Karpas-422 (cell line): ENCODE data around the gene MMP15. TPM values are rescaled to one million over a fixed set of nuclear protein-coding genes. Genes with fewer than 3 reads are reported as not detected.

Experiments used
- DNase-seq: peaks from one replicate; pipeline ENCODE4 v3.0.0-alpha.2; 2015
- H2AFZ ChIP-seq: fragments of 200-600 bp; sonication (generic); 2 replicates; pipeline ENCODE4 v1.6.1; 2014; ENCODE audit warnings: antibody characterized with exemption, low read length, mixed read lengths
- H3K27ac ChIP-seq: fragments of 200-600 bp; sonication (generic); 2 replicates; pipeline ENCODE4 v1.5.1; 2014; ENCODE audit warnings: mild to moderate bottlenecking, low read length, moderate library complexity
- H3K27me3 ChIP-seq: fragments of 200-600 bp; sonication (generic); 2 replicates; pipeline ENCODE4 v1.6.1; 2014; ENCODE audit warnings: low read length, mixed read lengths
- H3K36me3 ChIP-seq: fragments of 200-600 bp; sonication (generic); 2 replicates; pipeline ENCODE4 v1.6.1; 2014; ENCODE audit warnings: low read length, mixed read lengths; ENCODE audit not compliant: insufficient read depth
- H3K4me1 ChIP-seq: fragments of 200-600 bp; sonication (generic); 2 replicates; pipeline ENCODE4 v1.6.1; 2014; ENCODE audit warnings: mild to moderate bottlenecking, low read length, mixed read lengths
- H3K4me2 ChIP-seq: fragments of 200-600 bp; sonication (generic); 2 replicates; pipeline ENCODE4 v1.6.1; 2014; ENCODE audit warnings: low read length, low read depth, mild to moderate bottlenecking; ENCODE audit not compliant: poor library complexity, severe bottlenecking
- H3K4me3 ChIP-seq: fragments of 200-600 bp; sonication (generic); 2 replicates; pipeline ENCODE4 v1.5.1; 2014; ENCODE audit warnings: mild to moderate bottlenecking, antibody characterized with exemption, low read length, mixed read lengths
- H3K79me2 ChIP-seq: fragments of 200-600 bp; sonication (generic); 2 replicates; pipeline ENCODE4 v1.6.1; 2014; ENCODE audit warnings: mild to moderate bottlenecking, low read length, mixed read lengths
- H3K9ac ChIP-seq: fragments of 200-600 bp; sonication (generic); 2 replicates; pipeline ENCODE4 v1.6.0; 2014; ENCODE audit warnings: low read length
- H3K9me2 ChIP-seq: fragments of 200-600 bp; sonication (generic), shearing (Covaris generic); replicated peaks from 2 replicates; pipeline ENCODE4 v1.6.0; 2014; ENCODE audit warnings: mild to moderate bottlenecking, low read length, moderate library complexity; ENCODE audit not compliant: insufficient read depth
- H3K9me3 ChIP-seq: fragments of 300-700, 200-600 bp; sonication (generic); 2 replicates; pipeline ENCODE4 v1.6.1; 2014; ENCODE audit warnings: low read length, mixed read lengths
- H4K20me1 ChIP-seq: fragments of 200-600 bp; sonication (generic); 2 replicates; pipeline ENCODE4 v1.6.1; 2014; ENCODE audit warnings: mild to moderate bottlenecking, antibody characterized with exemption, low read length, low read depth; ENCODE audit not compliant: insufficient read depth
- total RNA-seq: library from RNA; depleted of rRNA; stranded (reverse); fragments of >200 nt; shearing (Covaris generic); gene quantifications from 2 replicates; pipeline ENCODE4 v1.2.3, GENCODE V29; 2014; ENCODE audit warnings: low replicate concordance

The MMP15 gene
- total RNA-seq, 1 experiment from 2014 or later, result 4.1 TPM

DNA sequence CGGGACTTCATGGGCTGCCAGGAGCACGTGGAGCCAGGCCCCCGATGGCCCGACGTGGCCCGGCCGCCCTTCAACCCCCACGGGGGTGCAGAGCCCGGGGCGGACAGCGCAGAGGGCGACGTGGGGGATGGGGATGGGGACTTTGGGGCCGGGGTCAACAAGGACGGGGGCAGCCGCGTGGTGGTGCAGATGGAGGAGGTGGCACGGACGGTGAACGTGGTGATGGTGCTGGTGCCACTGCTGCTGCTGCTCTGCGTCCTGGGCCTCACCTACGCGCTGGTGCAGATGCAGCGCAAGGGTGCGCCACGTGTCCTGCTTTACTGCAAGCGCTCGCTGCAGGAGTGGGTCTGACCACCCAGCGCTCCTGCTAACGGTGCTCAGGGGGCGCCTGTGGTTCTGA is 19.5 kb downstream of the MMP15 start:
- Histone ChIP-seq H3K79me2 (no peaks in the 10 kb centered on the region), H3K4me2 (no peak overlapping the region), H3K9ac (no peak overlapping the region), H2AFZ (no peak overlapping the region), H4K20me1 (no peaks in the 10 kb centered on the region), H3K36me3 (no peaks in the 10 kb centered on the region), H3K9me3 (no peaks in the 10 kb centered on the region), H3K4me3 (no peak overlapping the region), H3K27me3 (no peaks in the 10 kb centered on the region), H3K4me1 (peaks cover 10% of the 10 kb centered on the region), H3K27ac (no peak overlapping the region), H3K9me2 (no peaks in the 10 kb centered on the region)
- DNase-seq, result no peak

DNA sequence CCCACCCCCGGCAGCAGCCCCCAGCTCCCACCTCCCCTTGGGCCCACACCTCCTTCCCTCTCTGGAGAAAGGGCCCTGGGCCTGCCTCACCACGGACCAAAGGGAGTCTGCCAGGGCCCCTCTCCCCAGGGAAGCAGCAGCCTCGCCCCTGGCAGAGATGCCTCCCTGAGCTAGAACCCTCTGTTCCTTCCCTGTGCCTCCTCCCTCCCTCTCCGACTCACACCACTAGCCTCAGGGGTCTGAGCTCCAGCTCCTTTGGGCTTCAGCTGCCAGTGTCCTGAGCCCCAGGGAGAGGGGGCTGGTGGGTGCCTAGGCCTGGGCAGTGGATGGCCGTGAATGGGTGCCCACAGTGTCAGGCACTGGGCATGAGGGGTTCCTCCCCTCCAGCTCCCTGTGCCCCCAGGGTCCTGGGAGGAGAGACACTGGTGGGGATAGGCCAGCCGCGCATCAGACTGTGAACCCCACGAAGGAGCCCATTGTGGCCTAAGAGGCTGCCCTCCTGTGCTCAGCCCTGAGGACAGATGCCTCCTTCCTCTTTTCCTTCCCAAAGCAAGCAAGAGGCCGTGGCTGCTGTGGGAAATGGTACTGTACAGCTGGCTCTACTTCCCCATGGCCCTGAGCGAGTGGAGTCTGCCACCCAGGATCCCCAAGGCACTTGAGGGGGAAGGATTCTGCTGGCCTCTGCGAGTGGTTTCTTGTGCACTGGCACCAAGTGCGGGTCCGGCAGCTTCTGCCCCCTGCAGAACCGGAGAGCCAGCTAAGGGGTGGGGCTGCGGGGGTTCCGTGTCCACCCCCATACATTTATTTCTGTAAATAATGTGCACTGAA is 20.7 kb downstream of the MMP15 start:
- Histone ChIP-seq H3K9ac (no peak overlapping the region), H3K4me1 (peaks cover 9% of the 10 kb centered on the region), H3K9me2 (no peaks in the 10 kb centered on the region), H3K27ac (no peak overlapping the region), H2AFZ (no peak overlapping the region), H3K9me3 (no peaks in the 10 kb centered on the region), H3K4me2 (no peak overlapping the region), H3K36me3 (no peaks in the 10 kb centered on the region), H3K27me3 (no peaks in the 10 kb centered on the region), H3K4me3 (no peak overlapping the region), H3K79me2 (no peaks in the 10 kb centered on the region), H4K20me1 (no peaks in the 10 kb centered on the region)
- DNase-seq, result no peak

DNA sequence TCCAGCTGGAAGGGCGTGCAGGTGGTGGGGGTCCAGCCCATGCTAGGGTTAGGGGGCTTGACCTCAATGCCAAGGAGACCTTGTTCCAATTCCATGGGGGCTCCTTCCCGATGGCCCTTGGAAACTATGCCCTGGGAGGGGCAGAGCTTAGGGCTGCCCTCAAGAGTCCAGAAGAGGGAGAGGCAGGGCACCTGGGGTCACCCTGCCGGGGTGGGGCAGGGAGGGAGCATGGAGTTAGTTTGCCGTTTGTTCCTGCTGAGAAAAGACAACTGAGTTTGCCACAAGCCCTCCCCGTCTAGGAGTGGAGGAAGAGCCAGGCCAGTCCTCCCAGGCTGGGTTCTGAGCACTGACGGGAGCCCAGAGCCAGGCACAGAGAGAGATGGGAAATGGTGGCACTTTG is 21.4 kb downstream of the MMP15 start:
- H3K4me1 ChIP-seq, result peaks cover 9% of the 10 kb centered on the region
- no peak overlapping the region for H3K4me2 ChIP-seq
- H3K27me3 ChIP-seq, result no peaks in the 10 kb centered on the region
- DNase-seq, result no peak
- H3K9me2 ChIP-seq, result no peaks in the 10 kb centered on the region
- no peaks in the 10 kb centered on the region for H4K20me1 ChIP-seq
- H2AFZ ChIP-seq, result no peak overlapping the region
- no peaks in the 10 kb centered on the region for H3K36me3 ChIP-seq
- no peak overlapping the region for H3K4me3 ChIP-seq
- no peaks in the 10 kb centered on the region for H3K79me2 ChIP-seq
- H3K27ac ChIP-seq, result no peak overlapping the region
- H3K9me3 ChIP-seq, result no peaks in the 10 kb centered on the region
- no peak overlapping the region for H3K9ac ChIP-seq

DNA sequence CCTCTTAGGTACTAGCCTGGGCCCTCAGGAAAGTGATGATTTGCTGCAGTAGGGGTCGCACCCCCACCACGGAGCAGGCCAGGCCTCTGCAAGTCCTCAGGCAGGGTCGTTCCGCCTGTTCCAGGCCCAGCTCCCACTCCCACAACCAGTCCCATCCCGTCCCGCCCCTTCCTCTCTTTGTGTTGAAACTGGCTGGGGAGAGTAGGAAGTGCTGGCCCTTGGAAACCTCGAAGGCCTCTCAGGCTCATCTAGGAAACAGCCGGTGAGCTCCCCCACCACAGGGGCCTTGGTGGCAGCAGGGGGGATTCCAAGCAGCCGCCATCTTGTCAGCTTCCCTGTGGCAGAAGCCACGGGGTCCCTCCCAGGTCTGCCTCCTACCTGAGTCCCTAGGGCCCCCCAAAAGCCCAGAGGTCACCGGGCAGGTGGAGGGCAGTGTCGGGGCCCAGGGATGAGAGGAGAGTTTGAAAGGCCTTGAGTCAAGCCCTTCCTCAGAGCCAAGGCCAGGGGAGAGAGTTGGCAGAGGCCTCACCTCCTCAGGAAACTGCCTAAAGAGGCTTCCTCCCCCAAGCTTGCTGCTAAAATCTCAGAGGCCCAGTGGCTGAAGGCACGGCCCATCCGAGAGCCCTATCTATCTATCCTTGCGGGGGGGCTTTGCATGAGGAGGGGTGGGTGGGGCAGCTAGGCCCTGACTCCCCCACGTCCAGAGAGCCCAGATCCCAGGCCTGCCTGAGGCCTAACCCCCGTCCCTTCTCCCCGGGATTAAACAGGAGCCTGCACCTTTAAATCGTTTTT is 22.2 kb downstream of the MMP15 start:
- DNase-seq, result no peak
- Histone ChIP-seq H3K27me3 (no peaks in the 10 kb centered on the region), H3K4me3 (no peak overlapping the region), H3K4me1 (peaks cover 9% of the 10 kb centered on the region), H3K4me2 (no peak overlapping the region), H3K79me2 (no peaks in the 10 kb centered on the region), H3K9ac (no peak overlapping the region), H3K9me2 (no peaks in the 10 kb centered on the region), H3K36me3 (no peaks in the 10 kb centered on the region), H2AFZ (no peak overlapping the region), H4K20me1 (no peaks in the 10 kb centered on the region), H3K27ac (no peak overlapping the region), H3K9me3 (no peaks in the 10 kb centered on the region)

DNA sequence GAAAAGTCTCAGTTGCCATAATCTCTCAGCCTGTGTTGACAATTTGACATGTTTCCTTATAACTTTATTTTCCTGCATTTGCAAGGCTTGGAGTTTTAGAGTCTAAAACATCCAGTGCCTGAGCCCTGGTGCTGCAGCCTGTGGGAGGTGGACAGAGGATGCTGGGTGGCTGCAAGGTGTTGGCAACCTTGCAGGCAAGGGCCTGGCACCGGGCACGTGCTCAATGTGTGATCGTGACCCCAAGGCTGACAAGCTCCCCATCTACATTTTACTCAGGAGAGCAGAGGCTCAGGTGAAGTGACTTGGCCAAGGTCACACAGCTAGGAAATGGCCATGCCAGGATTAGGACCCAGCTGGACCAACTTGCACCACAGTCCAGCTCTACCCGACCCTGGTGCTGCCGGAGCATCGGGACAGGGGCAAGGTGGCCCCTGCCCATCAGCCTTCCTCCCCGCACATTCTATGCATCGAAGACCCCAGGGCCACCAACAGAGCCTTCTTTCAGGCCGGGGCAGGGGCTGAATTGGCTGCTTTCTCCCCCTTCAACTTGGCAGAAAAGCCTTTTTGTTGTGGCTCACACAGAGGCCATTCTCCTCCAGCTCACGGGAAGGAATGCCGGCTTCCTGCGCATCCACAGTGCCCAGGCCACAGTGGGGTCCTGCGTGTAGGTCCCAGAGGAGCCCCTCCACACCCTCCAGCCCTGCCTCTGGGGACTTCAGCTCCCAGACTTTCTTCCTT is 23.1 kb downstream of the MMP15 start:
- no peak for DNase-seq
- Histone ChIP-seq H3K27ac (no peak overlapping the region), H4K20me1 (no peaks in the 10 kb centered on the region)

DNA sequence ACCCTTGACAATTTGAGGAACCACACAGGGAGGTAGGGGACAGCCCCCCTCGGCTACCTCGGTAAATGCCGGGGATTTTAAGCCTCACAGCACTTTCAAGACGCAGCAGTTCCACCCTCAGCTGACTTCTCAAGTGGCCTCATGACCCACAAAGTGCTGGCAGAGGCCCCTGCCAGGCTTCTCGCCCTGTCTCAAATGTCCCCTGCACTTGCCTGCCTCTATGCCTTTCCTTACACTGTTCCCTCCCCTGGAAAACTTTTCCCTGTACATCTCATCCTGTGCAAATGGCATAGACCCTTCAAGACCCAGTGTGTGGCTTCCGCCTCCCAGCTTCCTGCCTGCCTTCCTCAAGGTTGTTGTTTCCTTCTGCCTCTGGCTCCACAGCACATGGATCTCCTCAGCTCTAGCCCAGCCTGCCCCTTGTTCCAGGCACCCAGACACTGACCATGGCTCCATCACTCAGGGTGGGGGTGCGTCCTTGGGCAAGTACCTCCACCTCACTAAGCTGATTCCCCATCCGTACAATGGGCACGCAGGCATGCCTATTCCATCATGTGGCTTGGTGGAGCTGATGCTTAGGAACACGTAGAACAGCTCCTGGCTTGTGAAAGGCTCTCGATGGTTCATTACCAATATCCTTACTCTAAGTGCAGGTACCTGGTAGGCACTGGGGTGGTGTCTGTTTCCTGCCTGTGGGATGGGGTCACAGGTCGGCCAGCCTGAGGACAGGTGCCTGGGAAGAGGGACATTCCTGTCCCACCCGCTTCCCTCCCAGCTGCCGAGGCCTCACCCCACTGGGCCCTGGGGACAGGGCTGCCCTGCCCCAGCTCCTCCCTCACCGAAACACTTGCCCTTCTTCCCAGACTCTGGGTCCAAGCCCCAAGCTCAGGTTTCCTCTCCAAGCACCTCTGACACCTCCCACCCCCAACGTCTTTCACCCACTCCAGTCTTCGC is 24.0 kb downstream of the MMP15 start:
- H4K20me1 ChIP-seq, result no peaks in the 10 kb centered on the region
- peaks cover 9% of the 10 kb centered on the region for H3K4me1 ChIP-seq
- H3K27me3 ChIP-seq, result no peaks in the 10 kb centered on the region
- H3K9ac ChIP-seq, result no peak overlapping the region
- H3K79me2 ChIP-seq, result no peaks in the 10 kb centered on the region
- no peak overlapping the region for H3K4me2 ChIP-seq
- no peak for DNase-seq
- H2AFZ ChIP-seq, result no peak overlapping the region
- no peaks in the 10 kb centered on the region for H3K9me3 ChIP-seq
- no peak overlapping the region for H3K4me3 ChIP-seq
- no peaks in the 10 kb centered on the region for H3K36me3 ChIP-seq
- H3K9me2 ChIP-seq, result no peaks in the 10 kb centered on the region
- no peak overlapping the region for H3K27ac ChIP-seq

More for the DNA sequence above, 23.1 kb downstream of the MMP15 start:
- Histone ChIP-seq H3K79me2 (no peaks in the 10 kb centered on the region), H3K4me2 (no peak overlapping the region), H2AFZ (no peak overlapping the region), H3K27me3 (no peaks in the 10 kb centered on the region), H3K4me1 (peaks cover 9% of the 10 kb centered on the region), H3K9ac (no peak overlapping the region), H3K4me3 (no peak overlapping the region), H3K36me3 (no peaks in the 10 kb centered on the region), H3K9me3 (no peaks in the 10 kb centered on the region), H3K9me2 (no peaks in the 10 kb centered on the region)

DNA sequence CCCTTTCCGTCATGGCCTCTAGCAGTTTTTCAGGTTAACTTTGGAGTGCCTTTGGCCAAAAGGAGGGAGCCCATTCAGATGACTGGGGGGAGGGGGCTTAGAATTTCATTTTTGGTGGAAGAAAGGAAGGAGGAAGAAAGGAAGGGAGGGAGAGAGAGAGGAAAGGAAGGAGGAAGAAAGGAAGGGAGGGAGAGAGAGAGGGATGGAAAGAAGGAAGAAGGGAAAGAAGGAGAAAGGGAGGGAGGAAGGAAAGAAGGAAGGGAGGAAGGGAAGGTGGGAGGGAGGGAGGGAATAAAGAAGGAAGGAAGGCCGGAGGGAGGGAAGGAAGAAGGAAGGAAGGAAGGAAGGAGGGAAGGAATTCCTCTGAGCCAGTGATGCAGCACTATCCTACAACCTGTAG is 25.7 kb downstream of the MMP15 start:
- H3K27ac ChIP-seq, result no peak overlapping the region
- no peaks in the 10 kb centered on the region for H3K9me2 ChIP-seq
- no peaks in the 10 kb centered on the region for H4K20me1 ChIP-seq
- H3K9me3 ChIP-seq, result no peaks in the 10 kb centered on the region
- no peaks in the 10 kb centered on the region for H3K79me2 ChIP-seq
- no peaks in the 10 kb centered on the region for H3K36me3 ChIP-seq
- peaks cover 9% of the 10 kb centered on the region for H3K4me1 ChIP-seq
- no peak overlapping the region for H3K9ac ChIP-seq
- DNase-seq, result no peak
- H3K4me3 ChIP-seq, result no peak overlapping the region
- no peak overlapping the region for H2AFZ ChIP-seq
- no peak overlapping the region for H3K4me2 ChIP-seq
- H3K27me3 ChIP-seq, result no peaks in the 10 kb centered on the region
